GM12872 (cell line): ENCODE measurements around the gene AMER3.

Source experiments
- CTCF ChIP-seq: IDR thresholded peaks from 3 replicates; pipeline ENCODE4 v1.5.1; 2011; ENCODE audit warnings: low read depth, mild to moderate bottlenecking, low read length, moderate library complexity; ENCODE audit not compliant: insufficient read depth

Gene AMER3

DNA sequence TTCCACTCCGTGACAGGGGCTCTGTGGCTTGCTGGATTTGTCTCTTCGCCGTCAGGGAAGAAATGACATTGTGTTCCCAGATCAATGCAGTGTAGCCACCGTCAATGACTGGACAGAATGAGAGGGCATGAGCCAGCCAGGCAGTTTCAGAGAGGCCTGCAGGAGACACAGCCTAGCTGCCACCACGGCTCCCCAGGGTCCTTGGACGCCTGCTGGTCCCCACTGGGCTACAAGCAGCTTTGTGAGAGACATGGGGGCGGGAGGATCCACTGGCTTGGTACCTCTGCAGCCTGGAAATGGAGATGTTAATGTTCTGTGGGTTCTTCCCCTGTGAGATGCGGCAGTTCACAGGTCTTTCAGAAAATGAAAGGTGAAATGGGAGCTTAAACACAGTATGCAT, 12.1 kb upstream of the AMER3 start:
- TF ChIP-seq CTCF = no peak

- TF ChIP-seq CTCF = no peak
Measured at GRCh38 chr2:130744287-130745117, 10.8 kb upstream of the AMER3 start.

GRCh38 chr2:130749078-130749477, 6.3 kb upstream of the AMER3 start:
- TF ChIP-seq CTCF = no peak

GRCh38 chr2:130749641-130750040, 5.7 kb upstream of the AMER3 start:
- no peak for TF ChIP-seq CTCF

GRCh38 chr2:130754811-130755210, 529 bp upstream of the AMER3 start:
- TF ChIP-seq CTCF = no peak

DNA sequence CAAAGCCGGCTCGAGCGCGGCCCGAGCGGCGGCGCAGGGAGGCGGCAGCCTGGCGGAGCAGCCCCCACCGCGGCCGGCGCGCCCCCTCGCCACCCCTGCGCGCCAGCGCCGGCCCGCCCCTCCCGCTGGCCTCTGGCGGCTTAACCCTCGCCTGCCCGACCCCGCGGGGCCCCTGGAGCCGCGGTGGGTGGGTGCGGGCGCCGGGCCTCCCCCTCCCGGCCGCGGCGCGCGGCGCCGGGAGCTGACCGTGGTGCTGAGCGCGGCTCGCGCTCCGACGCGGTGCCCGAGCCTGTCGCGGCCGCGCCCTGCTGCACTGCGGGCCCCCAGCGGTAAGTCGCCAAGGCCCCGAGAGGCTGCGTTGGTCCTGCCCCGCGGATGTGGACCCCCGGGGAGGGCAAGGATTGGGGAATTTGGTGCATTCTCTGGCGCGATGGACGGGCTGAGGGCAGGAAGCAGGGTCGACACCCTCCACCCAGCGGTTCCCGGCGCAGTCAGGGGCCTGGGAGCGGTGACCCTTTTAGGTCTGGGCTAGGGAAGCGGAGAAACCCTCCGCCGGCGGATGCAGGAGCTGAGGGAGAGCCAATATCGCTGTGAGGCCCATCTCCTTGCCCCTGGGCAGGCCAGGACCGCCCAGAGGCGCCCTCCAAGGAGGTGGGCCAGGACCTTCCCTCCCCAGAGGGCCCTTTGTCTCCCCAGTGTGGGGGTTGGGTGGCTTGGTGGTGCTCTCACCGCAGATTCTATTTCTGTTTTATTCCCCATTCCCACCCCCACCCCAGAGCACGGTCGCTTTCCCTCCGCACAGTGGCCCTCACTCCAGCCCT, 923 bp downstream of the AMER3 start:
- no peak for TF ChIP-seq CTCF

DNA sequence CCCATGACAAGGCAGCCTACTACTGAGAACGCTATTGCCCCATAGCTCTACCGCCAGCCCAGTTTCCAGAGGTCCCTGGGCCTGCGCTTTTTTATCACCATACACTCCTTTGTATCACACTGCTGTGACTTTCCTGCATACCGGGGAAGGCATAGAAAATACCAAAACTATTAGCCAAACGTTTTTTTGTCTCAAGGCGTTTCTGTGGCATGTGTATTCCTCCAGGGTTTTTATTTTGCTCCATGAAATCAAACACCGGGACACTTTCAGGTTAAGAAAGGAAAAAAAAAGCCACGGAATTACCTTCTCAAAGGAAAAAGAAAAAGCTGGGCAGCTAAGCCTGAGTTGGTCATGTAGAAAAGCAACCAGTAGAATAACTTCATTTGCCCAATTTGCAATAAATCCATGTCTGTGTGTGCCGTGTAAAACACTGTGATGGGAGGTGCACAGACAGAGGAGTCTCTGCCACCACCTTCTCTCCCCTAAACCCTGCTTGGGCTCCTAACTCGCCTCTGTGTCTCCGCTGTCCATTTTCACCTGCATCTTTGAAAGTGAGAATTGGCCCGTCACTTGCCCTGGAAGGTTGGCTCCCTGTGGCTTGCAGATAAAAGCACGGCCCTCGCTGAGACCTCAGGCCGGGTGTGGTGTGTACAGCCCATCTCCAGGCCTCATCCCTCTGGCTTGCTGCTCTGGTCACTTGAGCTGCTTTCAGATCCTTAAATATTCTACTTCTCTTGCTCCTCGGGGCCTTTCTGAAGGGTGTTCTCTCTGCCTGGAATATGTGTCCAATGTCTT, 1.7 kb downstream of the AMER3 start:
- no peak for TF ChIP-seq CTCF
